HFF-Myc (cell line): Measurements from ENCODE around the gene HIC1.

ENCODE experiments used
- DNase-seq: peaks from one replicate; pipeline ENCODE4 v3.0.0-alpha.2; 2011; ENCODE audit warnings: low read depth; ENCODE audit errors: extremely low read depth
- H3K4me3 ChIP-seq: replicated peaks from 2 replicates; pipeline ENCODE4 v1.5.1; 2011; ENCODE audit warnings: low read depth, mild to moderate bottlenecking, control low read depth, low read length
- CTCF ChIP-seq: IDR thresholded peaks from 2 replicates; pipeline ENCODE4 v1.5.1; 2012; ENCODE audit warnings: mild to moderate bottlenecking, low read depth, low read length, control low read depth; ENCODE audit errors: missing control alignments

Gene HIC1

GRCh38 chr17:2020721-2021120 lies 34.2 kb upstream of the HIC1 start:
- TF ChIP-seq CTCF = no peak
- DNase-seq = no peak
- H3K4me3 ChIP-seq = no peak overlapping the region

GRCh38 chr17:2022647-2023240 lies 32.2 kb upstream of the HIC1 start:
- H3K4me3 ChIP-seq = no peak overlapping the region
- no peak for DNase-seq
- no peak for TF ChIP-seq CTCF

GRCh38 chr17:2023256-2023655 lies 31.6 kb upstream of the HIC1 start:
- no peak for DNase-seq
- H3K4me3 ChIP-seq = no peak overlapping the region
- TF ChIP-seq CTCF = no peak

- H3K4me3 ChIP-seq = peak overlapping the region; percentile 47
- DNase-seq = no peak
Measured at GRCh38 chr17:2023692-2024571, 31.0 kb upstream of the HIC1 start.

GRCh38 chr17:2024572-2025219 lies 30.2 kb upstream of the HIC1 start:
- no peak for TF ChIP-seq CTCF
- DNase-seq = no peak
- H3K4me3 ChIP-seq = peak overlapping the region; percentile 47

More at GRCh38 chr17:2023692-2024571, 31.0 kb upstream of the HIC1 start:
- no peak for TF ChIP-seq CTCF

- H3K4me3 ChIP-seq = peak within 1 kb of the TSS; percentile 47
- no peak for TF ChIP-seq CTCF
- no peak for DNase-seq
Measured at GRCh38 chr17:2025220-2025621, 29.7 kb upstream of the HIC1 start, which contains the start of gene RTN4RL1. Gene RTN4RL1 (minus strand): TSS chr17:2025334. CDS start chr17:2024865, 469 bp downstream.
